Measurements from ENCODE around the gene GRB10. TPM values are rescaled to one million over a fixed set of nuclear protein-coding genes. Genes with fewer than 3 reads are reported as not detected.

GRB10 gene
- total and polyA plus RNA-seq, 2 of the 8 experiments (the other 6 are each of a cell fraction or from before 2014, with no cell fraction given), result 35.7 to 97.0 TPM

- TF ChIP-seq SIRT6 (IDR thresholded peaks at IDR 0.05; ENCODE audit: low read length) (no peak), ATF3 (IDR thresholded peaks at IDR 0.05; ENCODE audit: insufficient read depth, low read depth, low read length) (no peak), FOSL1 (IDR thresholded peaks at IDR 0.05; ENCODE audit: insufficient read depth, low read depth, low read length) (no peak)
Measured at GRCh38 chr7:50762337-50762736, 20.4 kb downstream of the GRB10 start (continued).

All from H1 (cell line).